ENCODE measurements around the gene NAV1.

- peak in 3 of 4 experiments; percentile 43 to 73 (median 66) for TF ChIP-seq CTCF (IDR thresholded peaks at IDR 0.05)
- no peak for TF ChIP-seq POLR2A (IDR thresholded peaks at IDR 0.05)
Measured at GRCh38 chr1:201530741-201531531, 8.0 kb upstream of the NAV1 start.
